ENCODE data around the gene ST8SIA4.

The ST8SIA4 gene

DNA sequence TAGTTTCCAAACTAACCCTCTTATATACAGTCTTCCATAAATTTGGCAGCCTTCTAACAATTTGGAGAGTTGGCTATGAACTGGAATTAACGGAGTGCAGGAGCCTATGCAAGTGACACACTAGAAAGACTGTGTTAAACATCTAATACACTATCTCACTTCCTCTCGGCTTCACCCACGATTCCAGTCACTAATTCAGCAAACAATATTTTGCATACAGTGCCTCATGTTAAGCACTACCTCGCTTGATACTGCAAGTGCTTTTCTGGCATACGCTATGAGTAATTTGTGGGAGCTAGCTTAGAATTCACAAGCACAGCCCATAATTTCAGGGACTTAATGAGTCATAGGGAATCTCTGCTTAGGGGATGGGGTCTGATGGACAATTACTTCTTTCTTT, 102.5 kb downstream of the ST8SIA4 start:
- Histone ChIP-seq H3K9me2 (replicated peaks; ENCODE audit: control insufficient read depth, low read length) (no peaks in the 10 kb centered on the region), H3K4me3 (ENCODE audit: low read length) (no peak overlapping the region), H3K27me3 (ENCODE audit: control insufficient read depth, low read length) (no peaks in the 10 kb centered on the region), H3F3A (ENCODE audit: control insufficient read depth, insufficient read depth) (no peaks in the 10 kb centered on the region), H3K4me2 (ENCODE audit: low read length) (no peak overlapping the region), H3K9me3 (ENCODE audit: control insufficient read depth, insufficient read depth, low read length) (peaks cover 5% of the 10 kb centered on the region; the same call in 1 of the 2 replicates), H3K4me1 (ENCODE audit: control insufficient read depth, low read length) (peaks cover 18% of the 10 kb centered on the region), H3K36me3 (ENCODE audit: control insufficient read depth, low read length) (no peaks in the 10 kb centered on the region), H4K20me1 (ENCODE audit: control insufficient read depth, insufficient read depth, low read depth, low read length) (no peaks in the 10 kb centered on the region), H3K27ac (ENCODE audit: low read depth, low read length) (no peak overlapping the region), H3K79me2 (ENCODE audit: control insufficient read depth, low read length) (no peaks in the 10 kb centered on the region)
- TF ChIP-seq EZH2phosphoT487 (IDR thresholded peaks at IDR 0.05; ENCODE audit: borderline replicate concordance, low read length): no peak
- TF ChIP-seq, protein P1, sequence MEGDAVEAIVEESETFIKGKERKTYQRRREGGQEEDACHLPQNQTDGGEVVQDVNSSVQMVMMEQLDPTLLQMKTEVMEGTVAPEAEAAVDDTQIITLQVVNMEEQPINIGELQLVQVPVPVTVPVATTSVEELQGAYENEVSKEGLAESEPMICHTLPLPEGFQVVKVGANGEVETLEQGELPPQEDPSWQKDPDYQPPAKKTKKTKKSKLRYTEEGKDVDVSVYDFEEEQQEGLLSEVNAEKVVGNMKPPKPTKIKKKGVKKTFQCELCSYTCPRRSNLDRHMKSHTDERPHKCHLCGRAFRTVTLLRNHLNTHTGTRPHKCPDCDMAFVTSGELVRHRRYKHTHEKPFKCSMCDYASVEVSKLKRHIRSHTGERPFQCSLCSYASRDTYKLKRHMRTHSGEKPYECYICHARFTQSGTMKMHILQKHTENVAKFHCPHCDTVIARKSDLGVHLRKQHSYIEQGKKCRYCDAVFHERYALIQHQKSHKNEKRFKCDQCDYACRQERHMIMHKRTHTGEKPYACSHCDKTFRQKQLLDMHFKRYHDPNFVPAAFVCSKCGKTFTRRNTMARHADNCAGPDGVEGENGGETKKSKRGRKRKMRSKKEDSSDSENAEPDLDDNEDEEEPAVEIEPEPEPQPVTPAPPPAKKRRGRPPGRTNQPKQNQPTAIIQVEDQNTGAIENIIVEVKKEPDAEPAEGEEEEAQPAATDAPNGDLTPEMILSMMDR (IDR thresholded peaks at IDR 0.05; ENCODE audit: low read depth, low read length, poor library complexity, severe bottlenecking): no peak

DNA sequence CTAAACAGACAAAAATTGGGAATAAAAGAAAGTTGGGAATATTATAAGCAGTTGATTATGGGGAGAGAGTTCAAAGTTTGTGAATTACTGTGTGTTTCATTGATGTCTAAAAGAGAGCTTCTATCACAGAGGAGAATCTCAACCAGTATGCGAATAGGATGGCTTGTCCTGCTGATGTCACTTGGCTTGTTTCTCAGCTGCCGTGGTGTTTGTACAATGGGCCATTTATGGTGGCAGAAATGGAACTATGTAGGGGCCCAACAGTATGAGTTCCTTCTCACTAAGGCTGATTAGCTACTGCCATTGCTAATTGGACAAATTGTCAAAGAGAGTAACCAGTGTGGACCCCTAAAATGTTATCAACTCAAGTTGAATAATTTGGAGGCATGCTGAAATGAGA, 103.9 kb downstream of the ST8SIA4 start:
- Histone ChIP-seq H3K36me3 (ENCODE audit: control insufficient read depth, low read length) (no peaks in the 10 kb centered on the region), H3K4me1 (ENCODE audit: control insufficient read depth, low read length) (peaks cover 18% of the 10 kb centered on the region), H3K4me2 (ENCODE audit: low read length) (no peak overlapping the region), H3K79me2 (ENCODE audit: control insufficient read depth, low read length) (no peaks in the 10 kb centered on the region), H3K9me2 (replicated peaks; ENCODE audit: control insufficient read depth, low read length) (no peaks in the 10 kb centered on the region), H3K9me3 (ENCODE audit: control insufficient read depth, insufficient read depth, low read length) (peaks cover 14% of the 10 kb centered on the region), H4K20me1 (ENCODE audit: control insufficient read depth, insufficient read depth, low read depth, low read length) (no peaks in the 10 kb centered on the region), H3K4me3 (ENCODE audit: low read length) (no peak overlapping the region), H3K27me3 (ENCODE audit: control insufficient read depth, low read length) (no peaks in the 10 kb centered on the region), H3K27ac (ENCODE audit: low read depth, low read length) (no peak overlapping the region), H3F3A (ENCODE audit: control insufficient read depth, insufficient read depth) (no peaks in the 10 kb centered on the region)
- TF ChIP-seq EZH2phosphoT487 (IDR thresholded peaks at IDR 0.05; ENCODE audit: borderline replicate concordance, low read length): no peak

DNA sequence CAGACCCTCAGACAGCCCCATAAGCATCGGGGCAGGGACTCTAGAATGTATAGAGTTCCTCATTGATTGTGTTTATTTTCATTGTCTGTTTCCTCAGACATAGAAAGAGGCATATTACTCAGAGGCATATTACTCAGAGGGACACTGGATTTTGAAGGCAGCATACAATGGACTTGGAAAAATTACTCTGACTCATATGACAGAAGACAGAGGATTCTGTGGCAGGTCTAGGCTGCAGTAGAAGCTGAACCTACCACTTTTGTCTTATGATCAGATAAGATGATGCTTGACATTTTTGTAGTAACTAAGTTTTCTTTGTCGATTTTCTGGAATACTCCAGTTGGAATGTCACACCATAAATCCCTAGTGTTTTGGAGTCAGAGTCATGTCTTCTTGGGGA, 105.2 kb downstream of the ST8SIA4 start:
- Histone ChIP-seq H3F3A (ENCODE audit: control insufficient read depth, insufficient read depth) (no peaks in the 10 kb centered on the region), H3K4me2 (ENCODE audit: low read length) (no peak overlapping the region)

DNA sequence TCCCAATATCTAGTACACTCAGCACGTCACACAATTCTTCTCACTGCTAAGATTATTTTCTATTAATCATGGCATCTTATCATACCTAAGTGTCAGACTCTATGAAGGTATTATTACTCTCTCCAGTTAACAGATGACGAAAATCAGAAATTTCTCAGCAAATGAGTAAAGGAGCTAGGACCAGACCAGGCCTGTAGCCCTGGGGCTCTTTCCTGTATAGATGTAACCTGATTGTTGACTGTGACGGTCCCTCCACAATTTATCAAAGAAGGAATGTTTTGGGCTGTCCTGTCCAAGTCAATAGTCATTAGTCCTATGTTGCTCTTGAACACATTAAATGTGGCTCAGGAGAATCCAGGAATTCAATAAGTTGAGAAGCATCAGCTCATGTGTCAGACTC, 106.2 kb downstream of the ST8SIA4 start:
- H3K9me2 ChIP-seq (replicated peaks; ENCODE audit: control insufficient read depth, low read length): no peaks in the 10 kb centered on the region
- no peak overlapping the region for H3K4me3 ChIP-seq (ENCODE audit: low read length)
- no peak for TF ChIP-seq EZH2phosphoT487 (IDR thresholded peaks at IDR 0.05; ENCODE audit: borderline replicate concordance, low read length)
- TF ChIP-seq, protein P1 (IDR thresholded peaks at IDR 0.05; ENCODE audit: low read depth, low read length, poor library complexity, severe bottlenecking): no peak
- peaks cover 9% of the 10 kb centered on the region for H3K4me1 ChIP-seq (ENCODE audit: control insufficient read depth, low read length)
- peaks cover 18% of the 10 kb centered on the region for H3K9me3 ChIP-seq (ENCODE audit: control insufficient read depth, insufficient read depth, low read length)
- H3F3A ChIP-seq (ENCODE audit: control insufficient read depth, insufficient read depth): no peaks in the 10 kb centered on the region
- H3K27ac ChIP-seq (ENCODE audit: low read depth, low read length): no peak overlapping the region
- no peaks in the 10 kb centered on the region for H3K27me3 ChIP-seq (ENCODE audit: control insufficient read depth, low read length)
- H3K36me3 ChIP-seq (ENCODE audit: control insufficient read depth, low read length): no peaks in the 10 kb centered on the region
- no peaks in the 10 kb centered on the region for H4K20me1 ChIP-seq (ENCODE audit: control insufficient read depth, insufficient read depth, low read depth, low read length)
- H3K79me2 ChIP-seq (ENCODE audit: control insufficient read depth, low read length): no peaks in the 10 kb centered on the region
- H3K4me2 ChIP-seq (ENCODE audit: low read length): no peak overlapping the region

More for the DNA sequence above, 105.2 kb downstream of the ST8SIA4 start:
- TF ChIP-seq EZH2phosphoT487 (IDR thresholded peaks at IDR 0.05; ENCODE audit: borderline replicate concordance, low read length): no peak
- TF ChIP-seq, protein P1 (IDR thresholded peaks at IDR 0.05; ENCODE audit: low read depth, low read length, poor library complexity, severe bottlenecking): no peak
- Histone ChIP-seq H3K4me3 (ENCODE audit: low read length) (no peak overlapping the region), H3K9me2 (replicated peaks; ENCODE audit: control insufficient read depth, low read length) (no peaks in the 10 kb centered on the region), H4K20me1 (ENCODE audit: control insufficient read depth, insufficient read depth, low read depth, low read length) (no peaks in the 10 kb centered on the region), H3K36me3 (ENCODE audit: control insufficient read depth, low read length) (no peaks in the 10 kb centered on the region), H3K4me1 (ENCODE audit: control insufficient read depth, low read length) (peaks cover 9% of the 10 kb centered on the region), H3K27me3 (ENCODE audit: control insufficient read depth, low read length) (no peaks in the 10 kb centered on the region), H3K9me3 (ENCODE audit: control insufficient read depth, insufficient read depth, low read length) (peaks cover 23% of the 10 kb centered on the region), H3K79me2 (ENCODE audit: control insufficient read depth, low read length) (no peaks in the 10 kb centered on the region), H3K27ac (ENCODE audit: low read depth, low read length) (no peak overlapping the region)

Measured in DOHH2 (cell line).